Activated CD8-positive, alpha-beta T cell treated with anti-CD3 and anti-CD28 coated beads, Interleukin-2, amount 10 ng/mL, durations not matched to agents 7 days and 5 days (primary cell): ENCODE data around the gene RAB40AL. TPM values are rescaled to one million over a fixed set of nuclear protein-coding genes. Genes with fewer than 3 reads are reported as not detected.
A peak's percentile ranks its signal among the peaks of the same experiment; 100 is the strongest.
"Not testable (repeated sequence)": the region's sequence is repeated elsewhere in the genome, so short reads cannot be mapped to it uniquely, and the experiment has no call there.

Source experiments
- ATAC-seq: fragments of 150-1000 bp; cut with Tn5 transposase; one replicate; pipeline ENCODE4 v1.10.0; 2021; ENCODE audit warnings: moderate library complexity
- CTCF ChIA-PET: fragments of 350-600 bp; sonication (Branson Sonifier 250); formaldehyde crosslinking; loops from one replicate; lab custom pipeline; 2021; ENCODE audit warnings: antibody characterized with exemption; lab: Charles Lee
- POLR2A ChIA-PET: fragments of 350-600 bp; sonication (Branson Sonifier 250); formaldehyde crosslinking; loops from one replicate; lab custom pipeline; 2021; ENCODE audit warnings: antibody characterized with exemption; lab: Charles Lee
- DNase-seq: peaks from one replicate; pipeline ENCODE4 v3.0.0-alpha.2; 2020
- H3K27ac Mint-ChIP-seq: one replicate; pipeline ENCODE4 v1.8.0; 2021; ENCODE audit warnings: mild to moderate bottlenecking, mixed read lengths
- H3K27me3 Mint-ChIP-seq: one replicate; pipeline ENCODE4 v1.8.0; 2021; ENCODE audit warnings: low read depth, mixed read lengths
- H3K36me3 Mint-ChIP-seq: one replicate; pipeline ENCODE4 v1.8.0; 2021; ENCODE audit warnings: low read depth, mixed read lengths
- H3K4me1 Mint-ChIP-seq: one replicate; pipeline ENCODE4 v1.8.0; 2021; ENCODE audit warnings: low read depth, mixed read lengths
- H3K4me3 Mint-ChIP-seq: one replicate; pipeline ENCODE4 v1.8.0; 2021; ENCODE audit warnings: mild to moderate bottlenecking, mixed read lengths
- H3K9me3 Mint-ChIP-seq: one replicate; pipeline ENCODE4 v1.8.0; 2022; ENCODE audit warnings: mixed read lengths; ENCODE audit not compliant: insufficient read depth
- total RNA-seq, 2 experiments: library from RNA; stranded (reverse); gene quantifications; one replicate each; pipeline ENCODE4 v1.2.3, GENCODE V29; 2021

RAB40AL gene
- total RNA-seq = under 1 TPM; 0.37 TPM

- H3K27ac Mint-ChIP-seq, DNase-seq, ATAC-seq, H3K4me1 Mint-ChIP-seq, H3K9me3 Mint-ChIP-seq, POLR2A ChIA-PET, H3K36me3 Mint-ChIP-seq, H3K27me3 Mint-ChIP-seq, CTCF ChIA-PET, H3K4me3 Mint-ChIP-seq: not testable (repeated sequence)
Measured at GRCh38 chrX:102936972-102937371, at the start of gene RAB40AL. Gene RAB40AL, plus strand, starts transcription at chrX:102937272. Its CDS starts 47 bp downstream, at chrX:102937319.

- no peaks in the 10 kb centered on the region for H3K9me3 Mint-ChIP-seq
- peaks cover 1% of the 10 kb centered on the region for H3K36me3 Mint-ChIP-seq
- no peak overlapping the region for H3K27ac Mint-ChIP-seq
- no peaks in the 10 kb centered on the region for H3K27me3 Mint-ChIP-seq
- H3K4me1 Mint-ChIP-seq = no peaks in the 10 kb centered on the region
- ATAC-seq = no peak
- ChIA-PET POLR2A (no interaction called here), CTCF (no interaction called here)
- DNase-seq = no peak
- no peak overlapping the region for H3K4me3 Mint-ChIP-seq
Measured at GRCh38 chrX:102887687-102888086, 49.4 kb upstream of the RAB40AL start.

GRCh38 chrX:102892103-102892502 lies 45.0 kb upstream of the RAB40AL start:
- ATAC-seq = no peak
- POLR2A ChIA-PET = no interaction called here
- CTCF ChIA-PET = no interaction called here
- no peaks in the 10 kb centered on the region for H3K4me1 Mint-ChIP-seq
- no peaks in the 10 kb centered on the region for H3K27me3 Mint-ChIP-seq
- no peak for DNase-seq
- H3K4me3 Mint-ChIP-seq = no peak overlapping the region
- H3K9me3 Mint-ChIP-seq = no peaks in the 10 kb centered on the region
- H3K27ac Mint-ChIP-seq = no peak overlapping the region
- H3K36me3 Mint-ChIP-seq = peaks cover 1% of the 10 kb centered on the region

- POLR2A ChIA-PET = interaction anchor here (0.7 kb wide), 1 partner anchor 20 kb away, joined by 3 read pairs; no protein-coding TSS in a partner anchor
- H3K4me3 Mint-ChIP-seq = no peak overlapping the region
- ATAC-seq = peak; percentile 81
- no peaks in the 10 kb centered on the region for H3K9me3 Mint-ChIP-seq
- peak; percentile 76 for DNase-seq
- no peak overlapping the region for H3K27ac Mint-ChIP-seq
- peaks cover 3% of the 10 kb centered on the region for H3K4me1 Mint-ChIP-seq
- peaks cover 2% of the 10 kb centered on the region for H3K36me3 Mint-ChIP-seq
- CTCF ChIA-PET = interaction anchor here (0.7 to 2.1 kb wide), 13 partner anchors 10 to 832 kb away, joined by 3 to 7 read pairs (median 4); no protein-coding TSS in a partner anchor
- H3K27me3 Mint-ChIP-seq = no peaks in the 10 kb centered on the region
Measured at GRCh38 chrX:102899940-102900916, 36.8 kb upstream of the RAB40AL start.

- Mint-ChIP-seq H3K27ac (no peak overlapping the region), H3K36me3 (peaks cover 4% of the 10 kb centered on the region), H3K4me3 (no peak overlapping the region), H3K9me3 (no peaks in the 10 kb centered on the region), H3K27me3 (no peaks in the 10 kb centered on the region), H3K4me1 (peaks cover 3% of the 10 kb centered on the region)
- no peak for ATAC-seq
- CTCF ChIA-PET = no interaction called here
- DNase-seq = no peak
- POLR2A ChIA-PET = interaction anchor here (0.6 kb wide), 1 partner anchor 784 kb away, joined by 3 read pairs; no protein-coding TSS in a partner anchor
Measured at GRCh38 chrX:102902355-102902754, 34.7 kb upstream of the RAB40AL start.

GRCh38 chrX:102930990-102931756 lies 5.9 kb upstream of the RAB40AL start:
- Mint-ChIP-seq H3K4me1 (no peaks in the 10 kb centered on the region), H3K27ac (no peak overlapping the region), H3K27me3 (no peaks in the 10 kb centered on the region), H3K36me3 (no peaks in the 10 kb centered on the region), H3K4me3 (no peak overlapping the region), H3K9me3 (no peaks in the 10 kb centered on the region)
- no peak for DNase-seq
- ATAC-seq = no peak
- ChIA-PET CTCF (interaction anchor here (2.6 kb wide), 1 partner anchor 20 kb away, joined by 8 read pairs; no protein-coding TSS in a partner anchor), POLR2A (no interaction called here)

- no peaks in the 10 kb centered on the region for H3K4me1 Mint-ChIP-seq
- POLR2A ChIA-PET = no interaction called here
- ATAC-seq (no peak), DNase-seq (peak; percentile 36)
- no peaks in the 10 kb centered on the region for H3K27me3 Mint-ChIP-seq
- no peak overlapping the region for H3K27ac Mint-ChIP-seq
- CTCF ChIA-PET = interaction anchor here (0.7 to 1.4 kb wide), 8 partner anchors 9 to 240 kb away, joined by 3 to 20 read pairs (median 4); no protein-coding TSS in a partner anchor
- no peak overlapping the region for H3K4me3 Mint-ChIP-seq
- H3K36me3 Mint-ChIP-seq = no peaks in the 10 kb centered on the region
- H3K9me3 Mint-ChIP-seq = no peaks in the 10 kb centered on the region
Measured at GRCh38 chrX:102934624-102935023, 2.4 kb upstream of the RAB40AL start.

GRCh38 chrX:102950908-102951866 lies 14.1 kb downstream of the RAB40AL start:
- ChIA-PET CTCF (interaction anchor here (0.6 to 3.9 kb wide), 23 partner anchors 9 to 514 kb away, joined by 3 to 20 read pairs (median 3); no protein-coding TSS in a partner anchor), POLR2A (no interaction called here)
- H3K9me3 Mint-ChIP-seq = no peaks in the 10 kb centered on the region
- no peak overlapping the region for H3K27ac Mint-ChIP-seq
- H3K36me3 Mint-ChIP-seq = no peaks in the 10 kb centered on the region
- no peak overlapping the region for H3K4me3 Mint-ChIP-seq
- peak; percentile 49 for ATAC-seq
- H3K4me1 Mint-ChIP-seq = peaks cover 4% of the 10 kb centered on the region
- DNase-seq = peak; percentile 59
- H3K27me3 Mint-ChIP-seq = no peaks in the 10 kb centered on the region

- Mint-ChIP-seq H3K27ac (no peak overlapping the region), H3K36me3 (no peaks in the 10 kb centered on the region), H3K4me3 (no peak overlapping the region), H3K9me3 (no peaks in the 10 kb centered on the region), H3K27me3 (no peaks in the 10 kb centered on the region), H3K4me1 (no peaks in the 10 kb centered on the region)
- POLR2A ChIA-PET = no interaction called here
- ATAC-seq = no peak
- CTCF ChIA-PET = no interaction called here
- no peak for DNase-seq
Measured at GRCh38 chrX:102957751-102958150, 20.7 kb downstream of the RAB40AL start.

- POLR2A ChIA-PET = no interaction called here
- Mint-ChIP-seq H3K9me3 (no peaks in the 10 kb centered on the region), H3K27me3 (no peaks in the 10 kb centered on the region), H3K27ac (no peak overlapping the region), H3K36me3 (no peaks in the 10 kb centered on the region), H3K4me1 (no peaks in the 10 kb centered on the region), H3K4me3 (no peak overlapping the region)
- DNase-seq (no peak), ATAC-seq (no peak)
- CTCF ChIA-PET = no interaction called here
Measured at GRCh38 chrX:102958794-102959193, 21.7 kb downstream of the RAB40AL start.

- H3K4me1 Mint-ChIP-seq = no peaks in the 10 kb centered on the region
- ChIA-PET POLR2A (no interaction called here), CTCF (no interaction called here)
- DNase-seq = no peak
- no peaks in the 10 kb centered on the region for H3K27me3 Mint-ChIP-seq
- no peak overlapping the region for H3K4me3 Mint-ChIP-seq
- no peak for ATAC-seq
- H3K27ac Mint-ChIP-seq = no peak overlapping the region
- H3K9me3 Mint-ChIP-seq = no peaks in the 10 kb centered on the region
- H3K36me3 Mint-ChIP-seq = no peaks in the 10 kb centered on the region
Measured at GRCh38 chrX:102959471-102959870, 22.4 kb downstream of the RAB40AL start.
